KMS-11 (cell line): ENCODE data around the gene CCDC127.
"Not testable (repeated sequence)": the region's sequence is repeated elsewhere in the genome, so short reads cannot be mapped to it uniquely, and the experiment has no call there.

Experiments used
- H2AFZ ChIP-seq: fragments of 200-600 bp; sonication (generic); 2 replicates; pipeline ENCODE4 v1.6.1; 2016; ENCODE audit warnings: antibody characterized with exemption, mixed run types, low read depth
- H3K27ac ChIP-seq: fragments of 200-600 bp; sonication (generic); 2 replicates; pipeline ENCODE4 v1.6.1; 2016; ENCODE audit warnings: mild to moderate bottlenecking, mixed run types
- H3K27me3 ChIP-seq: fragments of 200-600 bp; sonication (generic); 2 replicates; pipeline ENCODE4 v1.6.1; 2017; ENCODE audit warnings: mild to moderate bottlenecking, low read depth, mixed run types, moderate library complexity; ENCODE audit not compliant: insufficient read depth
- H3K36me3 ChIP-seq: fragments of 200-600 bp; sonication (generic); 2 replicates; pipeline ENCODE4 v1.6.1; 2017; ENCODE audit warnings: mild to moderate bottlenecking, mixed run types; ENCODE audit not compliant: insufficient read depth
- H3K4me1 ChIP-seq: fragments of 200-600 bp; sonication (generic); 2 replicates; pipeline ENCODE4 v1.6.1; 2016; ENCODE audit warnings: mild to moderate bottlenecking, low read depth, mixed run types; ENCODE audit not compliant: poor library complexity, severe bottlenecking
- H3K4me2 ChIP-seq: fragments of 200-600 bp; sonication (generic); 2 replicates; pipeline ENCODE4 v1.7.0; 2016; ENCODE audit warnings: mild to moderate bottlenecking, mixed run types
- H3K4me3 ChIP-seq: fragments of 200-600 bp; sonication (generic); IDR thresholded peaks from 2 replicates; pipeline ENCODE4 v1.6.1; 2017; ENCODE audit warnings: low read depth, low read length, mixed read lengths; ENCODE audit not compliant: insufficient read depth
- H3K79me2 ChIP-seq: fragments of 200-600 bp; sonication (generic); 2 replicates; pipeline ENCODE4 v1.6.1; 2016; ENCODE audit warnings: low read depth, mixed run types; ENCODE audit not compliant: insufficient read depth
- H3K9ac ChIP-seq: fragments of 200-600 bp; sonication (generic); 2 replicates; pipeline ENCODE4 v1.6.1; 2016; ENCODE audit warnings: mild to moderate bottlenecking, mixed run types
- H4K20me1 ChIP-seq: fragments of 200-600 bp; sonication (generic); 2 replicates; pipeline ENCODE4 v1.6.1; 2016; ENCODE audit warnings: mild to moderate bottlenecking, mixed run types; ENCODE audit not compliant: insufficient read depth
- CTCF ChIP-seq: fragments of 200-600 bp; sonication (generic); conservative IDR thresholded peaks from 2 replicates; pipeline ENCODE4 v1.6.1; 2017; ENCODE audit warnings: low read depth, mild to moderate bottlenecking, antibody characterized with exemption, low read length, moderate library complexity, mixed read lengths

The CCDC127 gene

GRCh38 chr5:223791-224190 is 5.8 kb upstream of the CCDC127 start:
- Histone ChIP-seq H3K36me3 (peaks cover 35% of the 10 kb centered on the region), H3K4me2 (peak overlapping the region; percentile 72), H3K4me3 (no peak overlapping the region), H3K79me2 (peaks cover 86% of the 10 kb centered on the region), H3K9ac (no peak overlapping the region), H4K20me1 (no peaks in the 10 kb centered on the region), H3K27ac (peak overlapping the region; percentile 60), H2AFZ (no peak overlapping the region), H3K27me3 (no peaks in the 10 kb centered on the region), H3K4me1 (peaks cover 42% of the 10 kb centered on the region)
- no peak for TF ChIP-seq CTCF

- Histone ChIP-seq H3K79me2 (peaks cover 92% of the 10 kb centered on the region), H3K36me3 (peaks cover 33% of the 10 kb centered on the region), H3K27ac (peak overlapping the region; percentile 60), H3K9ac (peak overlapping the region; percentile 4; the same call in 1 of the 2 replicates), H3K4me2 (peak overlapping the region; percentile 72), H3K4me1 (peaks cover 42% of the 10 kb centered on the region)
- H3K4me3 ChIP-seq, H4K20me1 ChIP-seq, H2AFZ ChIP-seq, H3K27me3 ChIP-seq: not testable (repeated sequence)
Measured at GRCh38 chr5:222951-223715, 5.2 kb upstream of the CCDC127 start.

- peak overlapping the region; percentile 85; the same call in 1 of the 2 replicates for H3K9ac ChIP-seq
Measured at GRCh38 chr5:219991-220390, 2.0 kb upstream of the CCDC127 start.

GRCh38 chr5:219460-219863 is 1.5 kb upstream of the CCDC127 start:
- Histone ChIP-seq H3K4me3 (no peak overlapping the region), H3K27ac (peak overlapping the region; percentile 60), H3K79me2 (peaks cover 89% of the 10 kb centered on the region), H3K4me2 (peak overlapping the region; percentile 72), H3K4me1 (peaks cover 36% of the 10 kb centered on the region), H3K27me3 (no peaks in the 10 kb centered on the region), H2AFZ (no peak overlapping the region), H4K20me1 (no peaks in the 10 kb centered on the region), H3K36me3 (peaks cover 5% of the 10 kb centered on the region; the same call in 1 of the 2 replicates), H3K9ac (peak overlapping the region; percentile 85)
- TF ChIP-seq CTCF = no peak

More at GRCh38 chr5:219991-220390, 2.0 kb upstream of the CCDC127 start:
- H3K27ac ChIP-seq = peak overlapping the region; percentile 60
- peaks cover 42% of the 10 kb centered on the region for H3K4me1 ChIP-seq
- no peaks in the 10 kb centered on the region for H3K27me3 ChIP-seq
- no peak overlapping the region for H3K4me3 ChIP-seq
- H2AFZ ChIP-seq = no peak overlapping the region
- no peak for TF ChIP-seq CTCF
- peaks cover 89% of the 10 kb centered on the region for H3K79me2 ChIP-seq
- peak overlapping the region; percentile 72 for H3K4me2 ChIP-seq
- H4K20me1 ChIP-seq = no peaks in the 10 kb centered on the region
- peaks cover 7% of the 10 kb centered on the region; the same call in 1 of the 2 replicates for H3K36me3 ChIP-seq
